ENCODE data around the gene AUNIP. TPM values are rescaled to one million over a fixed set of nuclear protein-coding genes. Genes with fewer than 3 reads are reported as not detected.

The AUNIP gene
- total RNA-seq, 1 experiment from 2014 or later: 11.0 TPM

- H3K9me2 ChIP-seq (ENCODE audit: insufficient read depth): no peaks in the 10 kb centered on the region
- ChIA-PET CTCF (no interaction called here), POLR2A (ENCODE audit: unreplicated experiment) (no interaction called here)
- intact Hi-C loops (cut with micrococcal nuclease; ENCODE audit: unreplicated experiment): no loop called here
- no peak overlapping the region for H3K27ac ChIP-seq
- H3K4me1 ChIP-seq (replicated peaks; ENCODE audit: insufficient read depth): no peaks in the 10 kb centered on the region
- no peak overlapping the region for H2AFZ ChIP-seq
- H3K9me3 ChIP-seq (ENCODE audit: insufficient read depth, low read depth): no peaks in the 10 kb centered on the region
- no peak overlapping the region for H3K4me3 ChIP-seq
- H3F3A ChIP-seq (ENCODE audit: insufficient read depth, low read depth): no peaks in the 10 kb centered on the region
- no peaks in the 10 kb centered on the region for H3K27me3 ChIP-seq (ENCODE audit: insufficient read depth, low read depth)
- no peaks in the 10 kb centered on the region for H3K36me3 ChIP-seq (ENCODE audit: low read depth)
- no peaks in the 10 kb centered on the region for H4K20me1 ChIP-seq (ENCODE audit: insufficient read depth)
- H3K4me2 ChIP-seq: no peak overlapping the region
- H3K79me2 ChIP-seq (ENCODE audit: low read depth): no peaks in the 10 kb centered on the region
- BruUV-seq (replicated peaks): no TSS peak
- TF ChIP-seq CTCF (conservative IDR thresholded peaks at IDR 0.05) (no peak), EZH2 (IDR thresholded peaks at IDR 0.05; ENCODE audit: low read depth) (no peak)
- DNase-seq: no peak
Measured at GRCh38 chr1:25806418-25806817, 52.8 kb downstream of the AUNIP start.

- no peak overlapping the region for H3K4me3 ChIP-seq
- no peak for TF ChIP-seq CTCF (conservative IDR thresholded peaks at IDR 0.05)
- no peak for TF ChIP-seq EZH2 (IDR thresholded peaks at IDR 0.05; ENCODE audit: low read depth)
- H3K9me2 ChIP-seq (ENCODE audit: insufficient read depth): no peaks in the 10 kb centered on the region
- no peak overlapping the region for H3K27ac ChIP-seq
- H3K79me2 ChIP-seq (ENCODE audit: low read depth): no peaks in the 10 kb centered on the region
- H4K20me1 ChIP-seq (ENCODE audit: insufficient read depth): no peaks in the 10 kb centered on the region
- H3K4me1 ChIP-seq (replicated peaks; ENCODE audit: insufficient read depth): no peaks in the 10 kb centered on the region
- DNase-seq: no peak
- BruUV-seq (replicated peaks): no TSS peak
- ChIA-PET CTCF (no interaction called here), POLR2A (ENCODE audit: unreplicated experiment) (no interaction called here)
- intact Hi-C loops (cut with micrococcal nuclease; ENCODE audit: unreplicated experiment): no loop called here
- no peak overlapping the region for H3K4me2 ChIP-seq
- H2AFZ ChIP-seq: no peak overlapping the region
- no peaks in the 10 kb centered on the region for H3K9me3 ChIP-seq (ENCODE audit: insufficient read depth, low read depth)
- no peaks in the 10 kb centered on the region for H3K27me3 ChIP-seq (ENCODE audit: insufficient read depth, low read depth)
- H3F3A ChIP-seq (ENCODE audit: insufficient read depth, low read depth): no peaks in the 10 kb centered on the region
- H3K36me3 ChIP-seq (ENCODE audit: low read depth): no peaks in the 10 kb centered on the region
Measured at GRCh38 chr1:25805863-25806225, 53.4 kb downstream of the AUNIP start.

GRCh38 chr1:25804964-25805862, 54.0 kb downstream of the AUNIP start:
- Histone ChIP-seq H3K9me3 (ENCODE audit: insufficient read depth, low read depth) (no peaks in the 10 kb centered on the region), H3K9me2 (ENCODE audit: insufficient read depth) (no peaks in the 10 kb centered on the region), H3K4me2 (no peak overlapping the region), H3K79me2 (ENCODE audit: low read depth) (no peaks in the 10 kb centered on the region), H3K27ac (no peak overlapping the region), H3K36me3 (ENCODE audit: low read depth) (no peaks in the 10 kb centered on the region), H3K27me3 (ENCODE audit: insufficient read depth, low read depth) (no peaks in the 10 kb centered on the region), H3F3A (ENCODE audit: insufficient read depth, low read depth) (no peaks in the 10 kb centered on the region), H4K20me1 (ENCODE audit: insufficient read depth) (no peaks in the 10 kb centered on the region), H3K4me3 (no peak overlapping the region), H2AFZ (no peak overlapping the region), H3K4me1 (replicated peaks; ENCODE audit: insufficient read depth) (no peaks in the 10 kb centered on the region)
- POLR2A ChIA-PET (ENCODE audit: unreplicated experiment): interaction anchor here (0.6 kb wide), 1 partner anchor 660 kb away, joined by 3 read pairs; no protein-coding TSS in a partner anchor
- CTCF ChIA-PET: no interaction called here
- DNase-seq: no peak
- BruUV-seq (replicated peaks): no TSS peak
- TF ChIP-seq CTCF (conservative IDR thresholded peaks at IDR 0.05): no peak
- no peak for TF ChIP-seq EZH2 (IDR thresholded peaks at IDR 0.05; ENCODE audit: low read depth)
- intact Hi-C loops (cut with micrococcal nuclease; ENCODE audit: unreplicated experiment): no loop called here

Data from PC-9 (cell line).